IMR-90 (cell line): ENCODE results near the gene SYPL2.

Experiments used
- CEBPB ChIP-seq: IDR thresholded peaks from 2 replicates; pipeline ENCODE4 v1.6.1; 2012; ENCODE audit warnings: low read depth, low read length, improper control_type of control experiment
- FOS ChIP-seq: fragments of 150-350 bp; IDR thresholded peaks from 2 replicates; pipeline ENCODE4 v1.6.1; 2016; ENCODE audit warnings: low read depth, low read length
- POLR2A ChIP-seq: IDR thresholded peaks from 2 replicates; pipeline ENCODE4 v1.6.1; 2012; ENCODE audit warnings: mild to moderate bottlenecking, low read depth, low read length
- RAD21 ChIP-seq: IDR thresholded peaks from 2 replicates; pipeline ENCODE4 v1.6.1; 2012; ENCODE audit warnings: low read length, improper control_type of control experiment
- RFX5 ChIP-seq: IDR thresholded peaks from 2 replicates; pipeline ENCODE4 v1.8.0; 2012; ENCODE audit warnings: low read depth, mild to moderate bottlenecking, low read length, moderate library complexity
- TF ChIP-seq, protein P1 (sequence below): conservative IDR thresholded peaks from 2 replicates; pipeline ENCODE4 v1.5.1; 2012; ENCODE audit warnings: mild to moderate bottlenecking, low read depth, low read length, improper control_type of control experiment
- TF ChIP-seq, protein P2 (sequence below): fragments of 150-350 bp; IDR thresholded peaks from 2 replicates; pipeline ENCODE4 v1.6.1; 2016; ENCODE audit warnings: low read depth, mild to moderate bottlenecking, low read length, moderate library complexity, borderline replicate concordance

DNA sequence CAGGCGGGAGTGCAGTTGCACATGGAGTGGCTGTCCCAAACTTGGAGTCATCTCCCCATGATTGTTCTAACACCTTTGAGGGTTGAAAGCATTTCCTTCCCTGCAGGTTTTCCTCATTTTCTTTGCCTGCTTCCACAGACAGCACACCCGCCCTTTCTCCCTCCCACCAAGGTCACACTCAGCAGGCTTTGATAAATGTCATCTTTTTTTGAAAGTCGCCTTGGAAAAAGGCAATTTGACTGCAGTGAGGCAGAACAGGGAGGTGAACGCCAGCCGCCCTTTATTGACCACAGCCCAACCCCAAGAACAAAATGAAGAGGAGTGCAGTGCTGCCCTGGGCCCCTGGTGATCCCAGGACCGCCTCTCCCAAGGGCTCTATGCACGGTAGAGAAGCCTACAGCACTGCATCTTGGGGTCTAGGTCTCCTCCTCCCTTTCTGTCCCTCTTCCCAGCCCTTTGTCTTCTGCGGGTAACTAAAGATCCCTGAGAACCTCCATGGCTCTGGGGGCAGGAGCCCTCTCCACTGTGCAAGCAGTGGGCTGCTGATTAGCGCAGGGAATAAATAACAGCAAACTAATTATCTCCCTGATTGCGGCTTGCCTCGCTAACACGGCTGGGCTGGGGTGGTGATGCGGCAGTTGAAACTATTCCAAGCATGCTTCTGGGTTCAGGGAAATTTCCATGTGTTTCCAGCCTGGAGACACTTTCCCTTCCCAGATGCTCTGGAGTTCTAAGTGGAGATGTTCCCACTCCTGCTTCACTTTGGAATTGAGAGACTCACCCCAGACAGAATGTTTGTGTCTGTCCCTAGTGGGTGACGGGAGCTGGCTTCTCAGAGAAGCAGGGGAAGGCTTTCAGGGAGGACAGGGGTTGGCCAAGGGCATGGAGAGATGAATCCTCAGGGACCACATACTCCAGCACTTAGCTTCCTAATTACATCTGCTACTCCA lies 54.9 kb downstream of the SYPL2 start:
- TF ChIP-seq, protein P1, sequence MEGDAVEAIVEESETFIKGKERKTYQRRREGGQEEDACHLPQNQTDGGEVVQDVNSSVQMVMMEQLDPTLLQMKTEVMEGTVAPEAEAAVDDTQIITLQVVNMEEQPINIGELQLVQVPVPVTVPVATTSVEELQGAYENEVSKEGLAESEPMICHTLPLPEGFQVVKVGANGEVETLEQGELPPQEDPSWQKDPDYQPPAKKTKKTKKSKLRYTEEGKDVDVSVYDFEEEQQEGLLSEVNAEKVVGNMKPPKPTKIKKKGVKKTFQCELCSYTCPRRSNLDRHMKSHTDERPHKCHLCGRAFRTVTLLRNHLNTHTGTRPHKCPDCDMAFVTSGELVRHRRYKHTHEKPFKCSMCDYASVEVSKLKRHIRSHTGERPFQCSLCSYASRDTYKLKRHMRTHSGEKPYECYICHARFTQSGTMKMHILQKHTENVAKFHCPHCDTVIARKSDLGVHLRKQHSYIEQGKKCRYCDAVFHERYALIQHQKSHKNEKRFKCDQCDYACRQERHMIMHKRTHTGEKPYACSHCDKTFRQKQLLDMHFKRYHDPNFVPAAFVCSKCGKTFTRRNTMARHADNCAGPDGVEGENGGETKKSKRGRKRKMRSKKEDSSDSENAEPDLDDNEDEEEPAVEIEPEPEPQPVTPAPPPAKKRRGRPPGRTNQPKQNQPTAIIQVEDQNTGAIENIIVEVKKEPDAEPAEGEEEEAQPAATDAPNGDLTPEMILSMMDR = no peak
- TF ChIP-seq RAD21 = no peak
- no peak for TF ChIP-seq RFX5
- TF ChIP-seq FOS = no peak
- TF ChIP-seq POLR2A = no peak
- no peak for TF ChIP-seq CEBPB
- TF ChIP-seq, protein P2, sequence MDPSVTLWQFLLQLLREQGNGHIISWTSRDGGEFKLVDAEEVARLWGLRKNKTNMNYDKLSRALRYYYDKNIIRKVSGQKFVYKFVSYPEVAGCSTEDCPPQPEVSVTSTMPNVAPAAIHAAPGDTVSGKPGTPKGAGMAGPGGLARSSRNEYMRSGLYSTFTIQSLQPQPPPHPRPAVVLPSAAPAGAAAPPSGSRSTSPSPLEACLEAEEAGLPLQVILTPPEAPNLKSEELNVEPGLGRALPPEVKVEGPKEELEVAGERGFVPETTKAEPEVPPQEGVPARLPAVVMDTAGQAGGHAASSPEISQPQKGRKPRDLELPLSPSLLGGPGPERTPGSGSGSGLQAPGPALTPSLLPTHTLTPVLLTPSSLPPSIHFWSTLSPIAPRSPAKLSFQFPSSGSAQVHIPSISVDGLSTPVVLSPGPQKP = no peak
